HG02642 (cell line): ENCODE results near the gene ADCK2.
"Not testable (repeated sequence)": the region's sequence is repeated elsewhere in the genome, so short reads cannot be mapped to it uniquely, and the experiment has no call there.

ENCODE experiments used
- ATAC-seq: cut with Tn5 transposase; IDR thresholded peaks from one replicate; pipeline ENCODE4 v1.9.1; 2021; ENCODE audit warnings: mild to moderate bottlenecking; ENCODE audit not compliant: unreplicated experiment, poor library complexity

The ADCK2 gene

DNA sequence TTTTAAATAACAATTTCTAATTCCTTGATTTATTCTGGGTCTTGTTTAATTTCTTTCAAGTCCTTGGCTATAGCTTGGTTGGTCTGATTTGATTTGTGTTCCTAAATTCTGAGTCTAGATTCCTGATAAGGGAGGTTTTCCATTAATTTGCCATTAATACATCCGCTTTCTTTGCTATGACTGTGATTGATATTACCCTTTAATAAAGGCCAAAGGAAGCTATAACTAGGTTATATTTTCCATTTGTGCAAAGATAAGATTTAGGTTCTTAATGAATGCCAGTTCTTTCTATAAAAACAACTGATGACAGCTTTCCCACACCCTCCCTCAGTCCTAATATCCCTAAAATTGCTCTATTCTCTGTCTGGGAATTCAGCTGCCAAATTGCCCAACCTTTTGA, 52.0 kb downstream of the ADCK2 start:
- no peak for ATAC-seq

DNA sequence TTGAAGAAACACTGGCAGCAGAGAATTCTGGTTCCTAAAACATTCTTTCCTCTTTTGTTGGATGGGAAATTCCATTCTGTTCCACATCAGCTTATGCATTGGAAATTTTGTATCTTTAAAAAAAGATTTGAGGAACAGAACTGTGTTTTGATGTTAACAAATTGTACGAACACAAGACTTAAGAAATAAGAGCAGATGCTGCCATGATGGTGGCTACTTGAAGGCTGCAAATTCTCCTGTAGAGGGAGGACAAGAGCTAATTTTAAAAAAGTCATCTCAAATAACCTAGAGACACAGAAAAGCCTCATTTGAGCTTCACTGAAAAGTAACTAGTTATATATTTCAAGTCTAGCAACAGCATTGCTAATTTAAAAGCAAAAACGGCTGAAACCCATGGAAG, 53.5 kb downstream of the ADCK2 start:
- no peak for ATAC-seq

DNA sequence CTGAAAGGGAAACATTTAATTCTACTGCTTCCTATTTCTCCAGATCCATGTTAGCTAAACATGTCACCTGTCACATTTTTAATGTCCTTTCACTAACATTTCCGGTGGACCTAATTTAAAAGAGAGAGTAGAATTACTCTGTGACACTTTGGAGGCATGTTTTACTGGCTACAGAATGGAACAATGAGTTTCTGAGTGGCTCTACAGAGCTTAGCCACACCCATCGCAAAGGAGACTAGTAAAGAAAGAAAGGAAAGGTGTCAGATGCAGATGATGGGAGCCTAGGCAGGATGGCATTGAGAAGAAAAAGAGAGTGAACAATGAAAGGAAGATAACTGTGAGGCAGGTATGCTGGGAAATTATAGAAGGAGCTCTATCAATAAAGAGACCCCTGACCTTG, 59.7 kb downstream of the ADCK2 start:
- no peak for ATAC-seq

DNA sequence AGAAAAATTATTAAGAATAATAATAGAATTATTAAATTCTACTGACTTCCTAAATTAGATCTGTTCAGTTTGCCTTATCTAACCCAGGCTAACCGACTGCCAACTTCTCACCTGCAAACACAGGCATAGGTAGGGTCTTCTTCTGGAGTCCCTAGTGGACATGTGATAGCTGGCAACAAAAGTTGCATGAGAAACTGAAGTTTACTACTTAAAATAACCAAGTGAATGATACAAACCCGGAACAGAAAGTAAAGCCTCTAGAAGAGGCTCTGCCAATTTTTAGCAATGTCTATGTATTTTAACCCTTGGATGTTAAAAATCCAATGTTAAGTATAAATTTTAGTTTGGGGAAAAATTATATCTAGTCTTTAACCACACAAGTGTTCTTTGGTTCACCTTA, 61.4 kb downstream of the ADCK2 start:
- ATAC-seq: no peak

DNA sequence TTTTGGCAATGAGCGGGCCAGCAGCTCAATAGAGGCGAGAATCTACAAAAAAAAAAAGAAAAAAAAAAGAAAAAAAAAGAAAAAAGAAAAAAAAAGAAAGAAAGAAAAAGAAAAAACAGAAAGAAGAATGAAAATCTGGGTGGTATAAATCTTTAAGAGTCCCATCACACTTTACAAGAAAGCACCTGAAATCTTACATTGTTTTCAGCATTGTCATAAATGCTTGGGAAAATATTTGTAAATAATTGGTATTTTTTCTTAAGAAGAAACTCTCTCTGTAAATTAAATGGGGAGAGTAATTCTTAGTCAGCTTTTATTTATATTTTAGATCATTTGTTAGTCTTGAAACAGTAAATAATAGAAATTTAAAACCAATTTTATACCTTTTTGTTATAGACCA, 62.0 kb downstream of the ADCK2 start:
- ATAC-seq: no peak

DNA sequence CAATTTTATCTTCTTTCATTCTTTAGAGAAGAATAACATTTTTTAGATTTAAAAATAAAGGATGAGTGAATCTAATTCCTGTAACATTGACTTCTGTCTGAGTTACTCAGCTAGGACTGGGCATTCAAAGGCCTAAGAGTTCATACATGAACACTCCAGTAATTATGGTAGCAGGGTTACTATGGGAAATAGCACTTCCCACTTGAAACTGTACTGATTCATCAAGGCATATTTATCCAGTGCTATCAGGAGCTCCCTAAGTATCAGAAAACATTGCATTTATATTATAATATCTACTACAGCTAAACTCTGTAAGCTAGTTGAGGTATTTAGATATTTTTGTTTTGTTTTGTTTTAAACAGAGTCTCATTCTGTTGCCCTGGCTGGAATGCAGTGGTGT, 65.5 kb downstream of the ADCK2 start:
- ATAC-seq: no peak

DNA sequence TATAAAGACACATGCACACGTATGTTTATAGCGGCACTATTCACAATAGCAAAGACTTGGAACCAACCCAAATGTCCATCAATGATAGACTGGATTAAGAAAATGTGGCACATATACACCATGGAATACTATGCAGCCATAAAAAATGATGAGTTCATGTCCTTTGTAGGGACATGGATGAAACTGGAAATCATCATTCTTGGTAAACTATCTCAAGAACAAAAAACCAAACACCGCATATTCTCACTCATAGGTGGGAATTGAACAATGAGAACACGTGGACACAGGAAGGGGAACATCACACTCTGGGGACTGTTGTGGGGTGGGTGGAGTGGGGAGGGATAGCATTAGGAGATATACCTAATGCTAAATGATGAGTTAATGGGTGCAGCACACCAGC, 70.5 kb downstream of the ADCK2 start:
- not testable (repeated sequence) for ATAC-seq

DNA sequence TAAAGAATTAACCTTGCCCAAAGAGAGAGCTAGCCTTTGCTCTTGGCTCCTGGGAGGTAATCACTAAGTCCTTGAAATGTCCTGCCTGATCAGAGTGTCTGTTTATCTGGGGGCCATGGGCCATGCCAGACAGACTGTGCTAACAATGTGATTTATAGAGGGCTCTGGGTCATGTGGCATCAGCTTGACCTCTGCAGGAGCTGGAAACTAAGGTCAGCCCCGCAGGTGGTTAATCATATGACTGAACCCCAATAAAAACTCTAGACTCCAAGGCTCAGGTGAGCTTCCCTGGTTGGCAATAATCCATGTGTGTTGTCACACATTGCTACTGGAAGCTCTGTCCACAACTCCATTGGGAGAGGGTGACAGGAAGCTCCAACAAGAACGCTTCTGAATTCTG, 71.3 kb downstream of the ADCK2 start:
- no peak for ATAC-seq
